Renal cortex interstitium (tissue), 11 donors: ENCODE measurements around the gene PARK7. TPM values are rescaled to one million over a fixed set of nuclear protein-coding genes. Genes with fewer than 3 reads are reported as not detected.

Source experiments
- DNase-seq, 11 donors: peaks; one replicate each; pipeline ENCODE4 v3.0.0-alpha.2; 2013; ENCODE audit warnings: low read depth in 9 of 11, low spot score in 4 of 11; ENCODE audit errors: extremely low read depth in 1 of 11
- polyA plus RNA-seq, 3 donors: library from polyadenylated mRNA; unstranded; fragments of 120-200 nt; gene quantifications; one replicate each; pipeline ENCODE4 v1.2.1, GENCODE V29; 2013; ENCODE audit not compliant: insufficient read length in 3 of 3

PARK7 gene
- polyA plus RNA-seq, 3 donors, result 303 to 345 (median 330) TPM

- DNase-seq, result no peak
Measured at GRCh38 chr1:8026976-8027747, 65.7 kb downstream of the PARK7 start.

GRCh38 chr1:8027748-8028570 lies 66.4 kb downstream of the PARK7 start:
- no peak for DNase-seq

GRCh38 chr1:8028571-8028910 lies 67.0 kb downstream of the PARK7 start:
- no peak for DNase-seq

GRCh38 chr1:8031176-8031785 lies 69.8 kb downstream of the PARK7 start:
- no peak for DNase-seq

GRCh38 chr1:8032366-8032910 lies 70.9 kb downstream of the PARK7 start:
- DNase-seq, result no peak

GRCh38 chr1:8033322-8033721 lies 71.8 kb downstream of the PARK7 start:
- DNase-seq, result no peak

Other genes with a start within 250 kb of the PARK7 start
- gene VAMP3, start 190.4 kb upstream of the PARK7 start, polyA plus RNA-seq, result 100 to 1,000 TPM in 2 of 3 donors, 10 to 100 TPM in 1; 99.5 to 113 (median 103) TPM
- 10 to 100 TPM; 11.0 to 13.0 (median 12.4) TPM for gene PER3, start 177.4 kb upstream of the PARK7 start, polyA plus RNA-seq
- gene UTS2, start 108.6 kb upstream of the PARK7 start, polyA plus RNA-seq, result under 1 TPM in 1 of 3 donors, not detected in 2; 0.24 TPM
- under 1 TPM; 0.07 to 0.14 (median 0.14) TPM for gene TNFRSF9, start 20.9 kb upstream of the PARK7 start, polyA plus RNA-seq
- gene ERRFI1, start 64.6 kb downstream of the PARK7 start, polyA plus RNA-seq, result 10 to 100 TPM; 17.7 to 23.5 (median 20.7) TPM